Muscle of leg (tissue), 11 donors: ENCODE results near the gene SH3BGRL3. TPM values are rescaled to one million over a fixed set of nuclear protein-coding genes. Genes with fewer than 3 reads are reported as not detected.

Source experiments
- DNase-seq: peaks from one replicate; pipeline ENCODE4 v3.0.0; 2013
- H3K27ac ChIP-seq: one replicate; pipeline ENCODE4 v1.5.1; 2013; ENCODE audit warnings: mild to moderate bottlenecking, low read length, control low read depth
- H3K27me3 ChIP-seq: one replicate; pipeline ENCODE4 v1.6.1; 2013; ENCODE audit warnings: low read length; ENCODE audit not compliant: control insufficient read depth, insufficient read depth
- H3K36me3 ChIP-seq: one replicate; pipeline ENCODE4 v1.6.1; 2013; ENCODE audit warnings: low read length; ENCODE audit not compliant: control insufficient read depth, insufficient read depth
- H3K4me1 ChIP-seq: one replicate; pipeline ENCODE4 v1.6.1; 2013; ENCODE audit warnings: low read length; ENCODE audit not compliant: control insufficient read depth, insufficient read depth
- H3K4me3 ChIP-seq: one replicate; pipeline ENCODE4 v1.5.1; 2013; ENCODE audit warnings: low read length, control low read depth
- H3K9me3 ChIP-seq: replicated peaks from 2 replicates; pipeline ENCODE4 v1.6.1; 2013; ENCODE audit warnings: low read depth, low read length; ENCODE audit not compliant: control insufficient read depth
- WGBS: methylation state at CpG from one replicate; pipeline ENCODE4 v1.1.5; 2013; ENCODE audit warnings: missing lambda C conversion rate; ENCODE audit not compliant: insufficient coverage; 5-methylcytosine and 5-hydroxymethylcytosine counted together
- polyA plus RNA-seq, 8 donors: library from polyadenylated mRNA; unstranded; fragments of 120-200 nt; gene quantifications; one replicate each; pipeline versions ENCODE4 v1.2.1 to v1.2.3, GENCODE V29; 2013; ENCODE audit warnings: inconsistent platforms in 1 of 8, low replicate concordance in 1 of 8; ENCODE audit not compliant: insufficient read length in 8 of 8, insufficient read depth in 1 of 8
- total RNA-seq: library from RNA; stranded (reverse); fragments of 120-200 nt; gene quantifications from one replicate; pipeline ENCODE4 v1.2.4, GENCODE V29; 2013

SH3BGRL3 gene
- total and polyA plus RNA-seq, 9 donors = 12.2 to 85.2 (median 60.7) TPM

GRCh38 chr1:26276432-26276838 is 3.5 kb upstream of the SH3BGRL3 start:
- Histone ChIP-seq H3K4me1 (peaks cover 44% of the 10 kb centered on the region), H3K4me3 (no peak overlapping the region), H3K9me3 (no peaks in the 10 kb centered on the region), H3K27me3 (no peaks in the 10 kb centered on the region), H3K27ac (peak overlapping the region; percentile 72), H3K36me3 (peaks cover 41% of the 10 kb centered on the region)
- WGBS = 88% methylated on average over 2 of the region's 2 CpGs
- DNase-seq = no peak

- no peaks in the 10 kb centered on the region for H3K27me3 ChIP-seq
- H3K27ac ChIP-seq = no peak overlapping the region
- H3K9me3 ChIP-seq = no peaks in the 10 kb centered on the region
- no peak for DNase-seq
- peaks cover 52% of the 10 kb centered on the region for H3K4me1 ChIP-seq
- H3K4me3 ChIP-seq = no peak overlapping the region
- WGBS = 100% methylated on average over 2 of the region's 3 CpGs
- H3K36me3 ChIP-seq = peaks cover 34% of the 10 kb centered on the region
Measured at GRCh38 chr1:26277261-26277661, 2.6 kb upstream of the SH3BGRL3 start.

GRCh38 chr1:26277719-26278118 is 2.2 kb upstream of the SH3BGRL3 start:
- no peak overlapping the region for H3K27ac ChIP-seq
- H3K4me1 ChIP-seq = peaks cover 57% of the 10 kb centered on the region
- H3K9me3 ChIP-seq = no peaks in the 10 kb centered on the region
- H3K27me3 ChIP-seq = no peaks in the 10 kb centered on the region
- no peak overlapping the region for H3K4me3 ChIP-seq
- DNase-seq = no peak
- no CpG with 5 or more reads among the region's 1 CpG for WGBS
- peaks cover 36% of the 10 kb centered on the region for H3K36me3 ChIP-seq

- Histone ChIP-seq H3K36me3 (peaks cover 35% of the 10 kb centered on the region), H3K27ac (peak overlapping the region; percentile 7), H3K27me3 (no peaks in the 10 kb centered on the region), H3K4me3 (no peak overlapping the region), H3K4me1 (peaks cover 62% of the 10 kb centered on the region), H3K9me3 (no peaks in the 10 kb centered on the region)
- peak; percentile 36 for DNase-seq
- 27% methylated on average over 2 of the region's 4 CpGs for WGBS
Measured at GRCh38 chr1:26278303-26278702, 1.6 kb upstream of the SH3BGRL3 start.

GRCh38 chr1:26278724-26279455 is 996 bp upstream of the SH3BGRL3 start:
- Histone ChIP-seq H3K27me3 (no peaks in the 10 kb centered on the region), H3K9me3 (no peaks in the 10 kb centered on the region), H3K36me3 (peaks cover 36% of the 10 kb centered on the region), H3K4me3 (peak overlapping the region; percentile 91), H3K27ac (peak overlapping the region; percentile 95), H3K4me1 (peaks cover 62% of the 10 kb centered on the region)
- peak; percentile 79 for DNase-seq
- WGBS = 52% methylated on average over 6 of the region's 9 CpGs

GRCh38 chr1:26280333-26281042 is 602 bp downstream of the SH3BGRL3 start:
- Histone ChIP-seq H3K9me3 (no peaks in the 10 kb centered on the region), H3K27ac (peak overlapping the region; percentile 91), H3K36me3 (peaks cover 34% of the 10 kb centered on the region), H3K4me1 (peaks cover 68% of the 10 kb centered on the region), H3K4me3 (peak overlapping the region; percentile 91), H3K27me3 (no peaks in the 10 kb centered on the region)
- peak; percentile 36 for DNase-seq
- WGBS = 19% methylated on average over 15 of the region's 20 CpGs

GRCh38 chr1:26281091-26281958 is 1.4 kb downstream of the SH3BGRL3 start:
- Histone ChIP-seq H3K36me3 (peaks cover 34% of the 10 kb centered on the region), H3K4me3 (no peak overlapping the region)
- WGBS = 82% methylated on average over 4 of the region's 5 CpGs

GRCh38 chr1:26281971-26282370 is 2.1 kb downstream of the SH3BGRL3 start:
- H3K27me3 ChIP-seq = no peaks in the 10 kb centered on the region
- H3K9me3 ChIP-seq = no peaks in the 10 kb centered on the region
- H3K36me3 ChIP-seq = peaks cover 27% of the 10 kb centered on the region
- H3K4me3 ChIP-seq = no peak overlapping the region
- H3K4me1 ChIP-seq = peaks cover 66% of the 10 kb centered on the region
- WGBS = 4% methylated on average over 14 of the region's 15 CpGs
- peak overlapping the region; percentile 78 for H3K27ac ChIP-seq
- peak; percentile 62 for DNase-seq

More at GRCh38 chr1:26281091-26281958, 1.4 kb downstream of the SH3BGRL3 start:
- H3K4me1 ChIP-seq = peaks cover 64% of the 10 kb centered on the region
- H3K27ac ChIP-seq = peak overlapping the region; percentile 78
- H3K9me3 ChIP-seq = no peaks in the 10 kb centered on the region
- no peak for DNase-seq
- H3K27me3 ChIP-seq = no peaks in the 10 kb centered on the region

GRCh38 chr1:26282401-26282918 is 2.6 kb downstream of the SH3BGRL3 start:
- Histone ChIP-seq H3K9me3 (no peaks in the 10 kb centered on the region), H3K27ac (peak overlapping the region; percentile 55), H3K4me1 (peaks cover 71% of the 10 kb centered on the region), H3K27me3 (no peaks in the 10 kb centered on the region), H3K4me3 (no peak overlapping the region), H3K36me3 (peaks cover 22% of the 10 kb centered on the region)
- DNase-seq = no peak
- 65% methylated on average over 17 of the region's 22 CpGs for WGBS
